Measurements from ENCODE around the gene PXDC1.

DNA sequence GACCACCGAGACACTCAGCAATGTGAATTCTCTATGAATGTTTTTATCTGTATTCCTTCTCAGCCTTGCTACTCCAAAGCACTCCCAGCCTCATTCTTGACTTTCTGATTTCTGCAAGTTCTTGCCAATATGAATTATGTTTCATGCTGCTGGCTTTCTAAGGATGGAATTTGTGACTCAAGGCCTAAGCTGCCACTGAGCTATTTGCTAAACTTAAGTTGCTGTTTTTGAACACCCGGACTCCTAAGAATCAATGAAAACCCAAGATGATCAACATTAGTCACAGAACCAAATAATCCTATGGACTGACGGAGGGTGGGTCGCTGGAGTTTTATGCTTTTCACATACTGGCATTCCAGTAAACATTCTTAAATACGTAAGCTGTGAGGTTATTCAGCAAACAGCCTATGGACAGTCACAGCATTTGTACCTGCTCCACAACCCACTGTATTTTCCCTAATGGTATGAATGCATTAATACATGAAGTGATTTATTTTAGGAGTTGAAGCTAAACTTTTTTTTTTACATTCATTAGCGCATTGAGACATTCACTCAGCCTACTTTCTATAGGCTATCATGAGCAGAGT, 8.2 kb upstream of the PXDC1 start:
- TF ChIP-seq ZNF274 (IDR thresholded peaks at IDR 0.05; ENCODE audit: low read depth, low read length): no peak
- TF ChIP-seq YY1 (IDR thresholded peaks at IDR 0.05; ENCODE audit: insufficient read depth, insufficient read length): no peak

All from NT2/D1 (cell line).